GM06990 (cell line): ENCODE results near the gene CAPN9.

Experiments used
- DNase-seq: peaks from one replicate; pipeline ENCODE4 v3.0.0-alpha.2; 2011; ENCODE audit not compliant: insufficient read length; ENCODE audit errors: extremely low read depth
- H3K27me3 ChIP-seq: replicated peaks from 2 replicates; pipeline ENCODE4 v1.6.0; 2011; ENCODE audit warnings: low read length; ENCODE audit not compliant: control insufficient read depth, insufficient read depth
- H3K36me3 ChIP-seq: 2 replicates; pipeline ENCODE4 v1.5.1; 2011; ENCODE audit warnings: low read length; ENCODE audit not compliant: control insufficient read depth, insufficient read depth
- H3K4me3 ChIP-seq: replicated peaks from 2 replicates; pipeline ENCODE4 v1.5.1; 2011; ENCODE audit warnings: low read depth, mild to moderate bottlenecking, control low read depth, low read length
- TF ChIP-seq, protein P1 (sequence below): IDR thresholded peaks from 2 replicates; pipeline ENCODE4 v1.5.1; 2011; ENCODE audit warnings: low read length, control low read depth, mild to moderate bottlenecking, inconsistent platforms; ENCODE audit not compliant: insufficient read depth, poor library complexity, severe bottlenecking

The CAPN9 gene

DNA sequence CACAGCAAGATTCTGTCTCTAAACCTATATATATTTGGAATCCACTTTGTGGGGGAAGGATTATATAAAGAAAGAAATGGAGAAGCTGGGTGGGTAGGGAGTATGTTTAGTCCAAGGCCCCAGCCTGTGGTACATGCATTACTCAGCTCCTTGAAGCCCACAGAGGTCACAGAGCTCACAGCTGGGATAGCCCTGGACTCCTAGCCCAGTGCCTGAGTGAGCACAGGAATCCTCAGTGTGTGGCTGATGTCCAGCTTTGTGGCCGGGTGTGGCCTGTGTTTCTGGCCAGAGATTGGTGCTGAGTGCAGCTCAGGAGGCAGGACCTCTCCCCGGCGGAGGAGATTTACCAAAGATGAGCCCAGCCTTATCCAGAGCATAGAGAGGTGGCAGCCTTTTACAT is 7.6 kb downstream of the CAPN9 start:
- no peaks in the 10 kb centered on the region for H3K36me3 ChIP-seq
- TF ChIP-seq, protein P1, sequence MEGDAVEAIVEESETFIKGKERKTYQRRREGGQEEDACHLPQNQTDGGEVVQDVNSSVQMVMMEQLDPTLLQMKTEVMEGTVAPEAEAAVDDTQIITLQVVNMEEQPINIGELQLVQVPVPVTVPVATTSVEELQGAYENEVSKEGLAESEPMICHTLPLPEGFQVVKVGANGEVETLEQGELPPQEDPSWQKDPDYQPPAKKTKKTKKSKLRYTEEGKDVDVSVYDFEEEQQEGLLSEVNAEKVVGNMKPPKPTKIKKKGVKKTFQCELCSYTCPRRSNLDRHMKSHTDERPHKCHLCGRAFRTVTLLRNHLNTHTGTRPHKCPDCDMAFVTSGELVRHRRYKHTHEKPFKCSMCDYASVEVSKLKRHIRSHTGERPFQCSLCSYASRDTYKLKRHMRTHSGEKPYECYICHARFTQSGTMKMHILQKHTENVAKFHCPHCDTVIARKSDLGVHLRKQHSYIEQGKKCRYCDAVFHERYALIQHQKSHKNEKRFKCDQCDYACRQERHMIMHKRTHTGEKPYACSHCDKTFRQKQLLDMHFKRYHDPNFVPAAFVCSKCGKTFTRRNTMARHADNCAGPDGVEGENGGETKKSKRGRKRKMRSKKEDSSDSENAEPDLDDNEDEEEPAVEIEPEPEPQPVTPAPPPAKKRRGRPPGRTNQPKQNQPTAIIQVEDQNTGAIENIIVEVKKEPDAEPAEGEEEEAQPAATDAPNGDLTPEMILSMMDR, result no peak
- H3K27me3 ChIP-seq, result 0 out of 2 replicates have a peak, but pooled peaks cover 1% of the 10 kb centered on the region
- H3K4me3 ChIP-seq, result no peak overlapping the region
- DNase-seq, result no peak

DNA sequence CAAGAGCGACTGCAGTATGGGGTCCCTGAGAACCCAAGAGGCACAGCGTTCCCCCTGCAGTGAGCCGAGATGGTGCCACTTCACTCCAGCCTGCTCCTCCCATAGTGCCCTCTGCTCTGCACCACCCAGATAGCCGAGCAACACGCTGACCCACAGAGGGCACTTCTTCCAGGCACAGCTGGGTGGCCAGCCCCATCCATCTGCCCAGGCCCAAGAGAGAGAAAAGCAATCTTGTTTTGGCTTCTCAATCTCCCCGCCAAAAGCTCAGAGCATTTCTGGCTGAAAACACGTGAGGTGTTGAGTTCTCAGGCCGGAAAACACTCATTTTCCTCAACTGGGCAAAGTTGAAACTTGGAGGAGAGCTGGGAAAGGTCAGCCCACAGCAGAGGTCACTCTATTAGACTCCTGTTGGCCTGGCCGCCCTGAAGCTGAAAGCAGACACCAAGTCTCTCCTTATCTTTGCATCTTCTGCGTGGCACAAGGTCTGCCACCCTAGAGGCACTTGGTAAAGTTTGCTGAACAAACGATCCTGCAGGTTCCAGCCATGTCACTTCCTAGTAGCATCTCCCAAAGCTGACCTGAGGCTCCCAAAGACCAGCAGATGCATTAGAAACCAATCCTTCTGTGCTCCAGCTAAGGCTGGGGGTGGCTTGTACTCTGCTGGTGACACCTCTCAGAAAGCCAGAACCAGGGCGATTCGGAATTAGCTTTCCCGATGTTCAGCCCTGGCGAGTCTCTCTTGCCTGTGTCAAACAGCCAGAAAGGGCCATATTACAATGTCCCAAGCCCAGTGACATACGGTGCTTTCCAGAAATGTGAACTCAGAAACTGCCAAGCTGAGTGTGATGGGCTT is 10.9 kb downstream of the CAPN9 start:
- Histone ChIP-seq H3K4me3 (no peak overlapping the region), H3K27me3 (peaks cover 1% of the 10 kb centered on the region; the same call in 1 of the 2 replicates), H3K36me3 (no peaks in the 10 kb centered on the region)
- DNase-seq, result no peak
- TF ChIP-seq, protein P1, result no peak

DNA sequence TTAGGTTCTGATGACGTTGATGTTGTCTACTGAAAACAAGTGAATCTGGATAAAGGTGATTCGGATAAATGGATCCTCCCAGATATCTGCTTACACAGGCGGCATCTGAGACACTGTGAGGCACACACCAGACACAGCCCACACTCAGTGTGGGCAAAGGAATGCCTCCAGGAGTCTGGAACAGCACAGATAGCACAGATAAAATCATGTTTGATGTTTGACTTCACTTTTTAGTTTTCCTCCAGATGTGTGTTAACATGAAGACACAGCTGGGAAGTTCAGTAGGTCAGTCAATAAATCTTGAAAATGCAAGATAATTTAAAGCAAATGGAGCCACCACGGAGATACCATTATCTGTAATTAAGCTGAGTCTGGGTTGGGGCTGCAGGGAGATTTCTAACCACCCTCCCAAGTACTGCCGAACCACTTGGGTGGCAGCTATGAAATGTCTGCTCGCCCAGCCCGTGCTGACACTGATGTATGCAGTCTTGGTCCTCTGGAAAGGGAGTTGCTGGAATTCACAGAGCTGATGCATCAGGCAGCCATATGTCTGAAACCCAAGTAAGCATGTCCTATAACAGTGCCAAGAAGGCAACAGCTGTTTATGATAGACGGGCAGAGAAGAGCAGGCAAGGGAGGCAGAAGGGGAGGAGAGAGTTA is 11.7 kb downstream of the CAPN9 start:
- TF ChIP-seq, protein P1, result no peak

DNA sequence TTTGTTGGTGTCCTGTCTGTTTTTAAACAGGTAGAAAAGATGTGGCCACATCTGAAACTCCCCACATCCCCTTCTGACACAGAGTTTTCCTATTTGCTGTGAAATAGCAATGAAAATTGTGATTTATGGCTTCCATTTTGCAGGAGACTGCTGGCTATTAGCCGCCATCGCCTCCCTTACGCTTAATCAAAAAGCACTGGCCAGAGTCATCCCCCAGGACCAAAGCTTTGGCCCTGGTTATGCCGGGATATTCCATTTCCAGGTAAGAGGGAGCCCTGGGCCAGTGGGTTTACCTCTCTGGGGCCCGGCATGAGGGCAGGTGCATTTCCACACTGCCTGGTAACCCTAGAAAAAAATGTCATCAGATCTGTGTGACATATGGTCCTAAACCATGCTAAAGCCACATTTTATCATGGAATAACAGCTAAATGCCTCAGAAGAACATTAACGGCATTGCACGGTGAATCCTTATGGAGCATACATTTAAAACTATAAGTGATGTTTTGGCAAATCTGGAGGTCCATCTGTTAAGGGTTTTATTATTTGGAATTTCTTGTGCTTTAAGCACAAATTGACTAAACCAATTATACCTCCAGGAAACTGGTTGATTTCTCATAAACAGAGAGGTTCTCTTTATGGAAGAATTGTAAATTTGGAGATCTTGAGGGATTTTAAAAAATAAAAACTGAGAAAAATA is 12.3 kb downstream of the CAPN9 start:
- peaks cover 1% of the 10 kb centered on the region; the same call in 1 of the 2 replicates for H3K27me3 ChIP-seq
- no peaks in the 10 kb centered on the region for H3K36me3 ChIP-seq
- no peak for DNase-seq
- TF ChIP-seq, protein P1, result no peak
- no peak overlapping the region for H3K4me3 ChIP-seq

More for the DNA sequence above, 11.7 kb downstream of the CAPN9 start:
- Histone ChIP-seq H3K27me3 (peaks cover 1% of the 10 kb centered on the region; the same call in 1 of the 2 replicates), H3K36me3 (no peaks in the 10 kb centered on the region), H3K4me3 (no peak overlapping the region)
- DNase-seq, result no peak

DNA sequence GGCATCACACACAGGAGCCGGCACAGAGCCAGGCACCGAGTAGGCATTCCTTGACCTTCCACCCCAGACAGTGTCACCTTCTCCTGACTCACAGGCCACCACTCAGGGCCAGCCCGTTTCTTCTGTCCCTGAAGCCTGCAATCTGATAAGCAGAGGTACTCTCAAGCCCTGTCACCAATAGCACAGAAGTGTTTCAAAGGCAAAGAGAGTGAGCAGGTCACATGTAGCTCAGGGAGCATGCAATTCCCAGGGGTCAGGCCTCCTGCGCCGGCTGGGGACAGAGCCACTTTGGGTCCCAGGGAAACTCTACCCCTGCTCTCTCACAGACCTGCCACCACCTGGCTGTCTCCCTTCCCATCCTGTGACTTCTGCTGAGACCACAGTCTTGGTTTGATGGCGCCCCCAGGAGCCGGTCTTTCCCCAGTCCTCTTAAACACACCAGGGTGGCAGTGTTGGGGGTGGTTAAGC is 13.2 kb downstream of the CAPN9 start:
- Histone ChIP-seq H3K27me3 (peaks cover 1% of the 10 kb centered on the region; the same call in 1 of the 2 replicates), H3K4me3 (no peak overlapping the region), H3K36me3 (no peaks in the 10 kb centered on the region)
- TF ChIP-seq, protein P1, result no peak
- DNase-seq, result no peak
